ENCODE results near the gene ITPR1. TPM values are rescaled to one million over a fixed set of nuclear protein-coding genes. Genes with fewer than 3 reads are reported as not detected.

The ITPR1 gene
- total and polyA plus RNA-seq, 4 donors, result 3.7 to 39.4 (median 8.2) TPM

DNA sequence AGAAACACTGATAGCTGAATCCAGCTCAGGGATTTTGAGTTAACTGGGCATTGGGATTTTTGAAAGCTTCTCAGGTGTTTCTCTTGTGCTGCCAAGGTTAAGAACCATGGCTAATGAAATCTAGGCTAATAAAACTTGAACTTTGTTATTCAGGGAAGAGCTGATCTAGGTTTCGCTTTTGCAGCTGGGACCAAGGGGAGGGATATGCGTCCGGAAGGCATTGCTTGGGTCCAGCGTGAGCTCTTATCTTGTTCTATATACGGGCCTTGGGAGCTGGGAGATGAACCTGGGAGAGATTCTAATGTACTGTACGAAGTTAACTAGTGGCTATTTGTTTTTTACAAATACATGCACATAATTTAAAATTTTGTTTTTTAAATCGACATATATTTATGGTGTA, 29.8 kb downstream of the ITPR1 start:
- Histone ChIP-seq H3K27me3 (ENCODE audit: control insufficient read depth in 4 of 4, insufficient read depth in 4 of 4, low read length in 3 of 4) (no peaks in the 10 kb centered on the region), H3K4me3 (ENCODE audit: low read depth in 1 of 3, low read length in 3 of 3) (no peak overlapping the region), H3K36me3 (ENCODE audit: control insufficient read depth in 4 of 4, insufficient read depth in 3 of 4, low read depth in 1 of 4, low read length in 3 of 4) (no peaks in the 10 kb centered on the region), H3K4me1 (ENCODE audit: control insufficient read depth in 4 of 4, insufficient read depth in 4 of 4, low read length in 3 of 4) (no peaks in the 10 kb centered on the region), H3K9me3 (ENCODE audit: control insufficient read depth in 4 of 4, low read length in 3 of 4) (no peaks in the 10 kb centered on the region), H3K9ac (ENCODE audit: low read depth in 1 of 2, low read length in 2 of 2) (no peak overlapping the region), H3K27ac (ENCODE audit: low read depth in 1 of 2, low read length in 2 of 2) (no peak overlapping the region)
- 90% methylated on average over 7 of the region's 7 CpGs for WGBS
- no peak for DNase-seq (ENCODE audit: low spot score)
- TF ChIP-seq TAF1 (conservative IDR thresholded peaks at IDR 0.05), result no peak
- no peak for TF ChIP-seq ZBTB33 (IDR thresholded peaks at IDR 0.05)
- no peak for TF ChIP-seq ATF3 (IDR thresholded peaks at IDR 0.05)
- no peak for TF ChIP-seq CTCF (IDR thresholded peaks at IDR 0.05; ENCODE audit: low read depth, low read length, missing input control)
- TF ChIP-seq SP1 (IDR thresholded peaks at IDR 0.05), result no peak
- no peak for TF ChIP-seq FOXA1 (IDR thresholded peaks at IDR 0.05)
- TF ChIP-seq GABPA (IDR thresholded peaks at IDR 0.05 in 1 of 2, conservative IDR thresholded peaks at IDR 0.05 in 1 of 2), result no peak
- TF ChIP-seq EGR1 (IDR thresholded peaks at IDR 0.05; ENCODE audit: low read depth in 2 of 2), result no peak
- TF ChIP-seq HNF4A (conservative IDR thresholded peaks at IDR 0.05), result no peak
- TF ChIP-seq, protein P1, sequence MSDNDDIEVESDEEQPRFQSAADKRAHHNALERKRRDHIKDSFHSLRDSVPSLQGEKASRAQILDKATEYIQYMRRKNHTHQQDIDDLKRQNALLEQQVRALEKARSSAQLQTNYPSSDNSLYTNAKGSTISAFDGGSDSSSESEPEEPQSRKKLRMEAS (IDR thresholded peaks at IDR 0.05), result no peak
- no peak for TF ChIP-seq RXRA (IDR thresholded peaks at IDR 0.05)
- no peak for TF ChIP-seq RAD21 (IDR thresholded peaks at IDR 0.05)
- TF ChIP-seq FOXA2 (IDR thresholded peaks at IDR 0.05), result no peak
- no peak for TF ChIP-seq NR2F2 (IDR thresholded peaks at IDR 0.05)
- TF ChIP-seq, protein P2, sequence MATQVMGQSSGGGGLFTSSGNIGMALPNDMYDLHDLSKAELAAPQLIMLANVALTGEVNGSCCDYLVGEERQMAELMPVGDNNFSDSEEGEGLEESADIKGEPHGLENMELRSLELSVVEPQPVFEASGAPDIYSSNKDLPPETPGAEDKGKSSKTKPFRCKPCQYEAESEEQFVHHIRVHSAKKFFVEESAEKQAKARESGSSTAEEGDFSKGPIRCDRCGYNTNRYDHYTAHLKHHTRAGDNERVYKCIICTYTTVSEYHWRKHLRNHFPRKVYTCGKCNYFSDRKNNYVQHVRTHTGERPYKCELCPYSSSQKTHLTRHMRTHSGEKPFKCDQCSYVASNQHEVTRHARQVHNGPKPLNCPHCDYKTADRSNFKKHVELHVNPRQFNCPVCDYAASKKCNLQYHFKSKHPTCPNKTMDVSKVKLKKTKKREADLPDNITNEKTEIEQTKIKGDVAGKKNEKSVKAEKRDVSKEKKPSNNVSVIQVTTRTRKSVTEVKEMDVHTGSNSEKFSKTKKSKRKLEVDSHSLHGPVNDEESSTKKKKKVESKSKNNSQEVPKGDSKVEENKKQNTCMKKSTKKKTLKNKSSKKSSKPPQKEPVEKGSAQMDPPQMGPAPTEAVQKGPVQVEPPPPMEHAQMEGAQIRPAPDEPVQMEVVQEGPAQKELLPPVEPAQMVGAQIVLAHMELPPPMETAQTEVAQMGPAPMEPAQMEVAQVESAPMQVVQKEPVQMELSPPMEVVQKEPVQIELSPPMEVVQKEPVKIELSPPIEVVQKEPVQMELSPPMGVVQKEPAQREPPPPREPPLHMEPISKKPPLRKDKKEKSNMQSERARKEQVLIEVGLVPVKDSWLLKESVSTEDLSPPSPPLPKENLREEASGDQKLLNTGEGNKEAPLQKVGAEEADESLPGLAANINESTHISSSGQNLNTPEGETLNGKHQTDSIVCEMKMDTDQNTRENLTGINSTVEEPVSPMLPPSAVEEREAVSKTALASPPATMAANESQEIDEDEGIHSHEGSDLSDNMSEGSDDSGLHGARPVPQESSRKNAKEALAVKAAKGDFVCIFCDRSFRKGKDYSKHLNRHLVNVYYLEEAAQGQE (IDR thresholded peaks at IDR 0.05), result no peak
- no peak for TF ChIP-seq HNF4G (IDR thresholded peaks at IDR 0.05)
- TF ChIP-seq JUND (IDR thresholded peaks at IDR 0.05), result no peak
- TF ChIP-seq YY1 (IDR thresholded peaks at IDR 0.05), result no peak
